CD4-positive, alpha-beta T cell (primary cell): ENCODE data around the gene RXRG. TPM values are rescaled to one million over a fixed set of nuclear protein-coding genes. Genes with fewer than 3 reads are reported as not detected.

Source experiments
- ATAC-seq: fragments of 200-7000 bp; cut with Tn5 transposase; one replicate; pipeline ENCODE4 v1.10.0; 2022; ENCODE audit warnings: mild to moderate bottlenecking; ENCODE audit not compliant: poor library complexity
- CTCF ChIA-PET: fragments of 350-600 bp; sonication (Branson Sonifier 250); formaldehyde crosslinking; loops from one replicate; lab custom pipeline; 2021; ENCODE audit warnings: antibody characterized with exemption, inconsistent platforms; lab: Charles Lee
- POLR2A ChIA-PET: fragments of 350-600 bp; sonication (Branson Sonifier 250); formaldehyde crosslinking; loops from one replicate; lab custom pipeline; 2021; ENCODE audit warnings: antibody characterized with exemption, inconsistent platforms; lab: Charles Lee
- DNase-seq, 14 experiments: peaks; one replicate each; pipeline ENCODE4 v3.0.0-alpha.2; 2013 to 2020; ENCODE audit warnings: mixed read lengths in 2 of 14
- H3K27ac ChIP-seq, 2 donors: one replicate each; pipeline versions ENCODE4 v1.5.1 to v1.7.0; 2013; ENCODE audit warnings: low read length in 2 of 2, low read depth in 1 of 2, mild to moderate bottlenecking in 1 of 2
- H3K27me3 ChIP-seq, 2 experiments: 1 replicate in 1 of 2; 2 replicates in 1 of 2; pipeline versions ENCODE4 v1.6.1 to v1.7.0; 2013; ENCODE audit warnings: low read length in 2 of 2, control low read depth in 1 of 2, mild to moderate bottlenecking in 1 of 2, moderate library complexity in 1 of 2; ENCODE audit not compliant: insufficient read depth in 2 of 2, control insufficient read depth in 1 of 2
- H3K36me3 ChIP-seq: one replicate; pipeline ENCODE4 v1.6.1; 2013; ENCODE audit warnings: low read length, control low read depth; ENCODE audit not compliant: insufficient read depth
- H3K4me1 ChIP-seq: one replicate; pipeline ENCODE4 v1.6.1; 2013; ENCODE audit warnings: low read length, control low read depth; ENCODE audit not compliant: insufficient read depth
- H3K4me3 ChIP-seq: one replicate; pipeline ENCODE4 v1.5.1; 2013; ENCODE audit warnings: mild to moderate bottlenecking, low read length, moderate library complexity
- H3K9me3 ChIP-seq, 2 experiments: 1 replicate in 1 of 2; 2 replicates in 1 of 2; pipeline versions ENCODE4 v1.6.1 to v1.7.0; 2013; ENCODE audit warnings: low read length in 2 of 2, mild to moderate bottlenecking in 2 of 2, control low read depth in 1 of 2, moderate library complexity in 1 of 2; ENCODE audit not compliant: control insufficient read depth in 1 of 2, insufficient read depth in 1 of 2
- H3K27ac Mint-ChIP-seq: one replicate; pipeline ENCODE4 v1.8.0; 2020; ENCODE audit warnings: mixed read lengths
- H3K27me3 Mint-ChIP-seq: one replicate; pipeline ENCODE4 v1.8.0; 2021; ENCODE audit warnings: mixed read lengths
- H3K36me3 Mint-ChIP-seq: one replicate; pipeline ENCODE4 v1.8.0; 2021; ENCODE audit warnings: low read depth, mixed read lengths
- H3K4me1 Mint-ChIP-seq: one replicate; pipeline ENCODE4 v1.8.0; 2021; ENCODE audit warnings: low read depth, mixed read lengths
- H3K4me3 Mint-ChIP-seq: one replicate; pipeline ENCODE4 v1.8.0; 2020; ENCODE audit warnings: mild to moderate bottlenecking, mixed read lengths
- H3K9me3 Mint-ChIP-seq: one replicate; pipeline ENCODE4 v1.8.0; 2020; ENCODE audit warnings: mixed read lengths
- CTCF ChIP-seq: fragments of 200-600 bp; IDR thresholded peaks from one replicate; pipeline ENCODE4 v1.8.0; 2022; ENCODE audit warnings: antibody characterized with exemption, mild to moderate bottlenecking
- intact Hi-C, 2 experiments: fragments of 100-400 bp; cut with DNase I in 1 of 2; cut with micrococcal nuclease in 1 of 2; formaldehyde crosslinking; loops; one replicate each; pipeline versions ENCODE4 v1.15.1 to v1.9.0; 2023 to 2025; cut with DNase I, micrococcal nuclease
- polyA plus RNA-seq, 2 donors: library from polyadenylated mRNA; unstranded; fragments of 120-200 nt; gene quantifications; one replicate each; pipeline ENCODE4 v1.2.1, GENCODE V29; 2013
- total RNA-seq, 174 experiments: library from RNA in 2 of 174; stranded (reverse) in 2 of 174; gene quantifications; one replicate each; pipeline ENCODE4 v1.2.3 and lab custom pipeline; 2021 to 2026

Gene RXRG
- total RNA-seq (not detected), total RNA-seq (lab: John Stamatoyannopoulos, UW) (0 to 0.15 (median 0) reads per million in 172 experiments)
- polyA plus RNA-seq (2013, experiment 1 of 2) = not detected
- polyA plus RNA-seq (2013, experiment 2 of 2) = 0.86 TPM

- peaks cover 17% of the 10 kb centered on the region for H3K4me1 ChIP-seq
- no peak within 1 kb of the TSS for H3K4me3 Mint-ChIP-seq
- POLR2A ChIA-PET = interaction anchor here (0.6 kb wide), 1 partner anchor 175 kb away, joined by 3 read pairs; no protein-coding TSS in a partner anchor
Measured at GRCh38 chr1:165444897-165445370, at the start of gene RXRG. RXRG (minus strand) TSS chr1:165445126; CDS start chr1:165444893, 233 bp downstream.

GRCh38 chr1:165492845-165493373 lies 48.0 kb upstream of the RXRG start:
- H3K4me1 ChIP-seq = no peaks in the 10 kb centered on the region
- H3K9me3 ChIP-seq = no peaks in the 10 kb centered on the region
- H3K27me3 Mint-ChIP-seq = peaks cover 34% of the 10 kb centered on the region
- POLR2A ChIA-PET = no interaction called here
- no peak overlapping the region for H3K27ac ChIP-seq
- CTCF ChIA-PET = no interaction called here
- no peak for ATAC-seq
- H3K4me3 Mint-ChIP-seq = no peak overlapping the region
- intact Hi-C loops = no loop called here
- TF ChIP-seq CTCF = no peak
- no peaks in the 10 kb centered on the region for H3K9me3 Mint-ChIP-seq
- H3K4me3 ChIP-seq = no peak overlapping the region
- H3K4me1 Mint-ChIP-seq = no peaks in the 10 kb centered on the region
- no peak overlapping the region for H3K27ac Mint-ChIP-seq
- H3K36me3 ChIP-seq = no peaks in the 10 kb centered on the region
- DNase-seq = no peak
- H3K36me3 Mint-ChIP-seq = no peaks in the 10 kb centered on the region
- H3K27me3 ChIP-seq = no peaks in the 10 kb centered on the region

More at GRCh38 chr1:165444897-165445370, at the start of gene RXRG:
- peaks cover 51 to 61% of the 10 kb centered on the region in 2 experiments for H3K27me3 ChIP-seq
- DNase-seq (peak in 5 of 14 experiments; percentile 6 to 37 (median 20)), ATAC-seq (peak; percentile 39)
- no peak within 1 kb of the TSS for H3K27ac ChIP-seq
- CTCF ChIA-PET = no interaction called here
- no peaks in the 10 kb centered on the region for H3K36me3 ChIP-seq
- intact Hi-C loops = no loop called here
- H3K36me3 Mint-ChIP-seq = no peaks in the 10 kb centered on the region
- no peak for TF ChIP-seq CTCF
- H3K4me3 ChIP-seq = peak within 1 kb of the TSS; percentile 19
- H3K27me3 Mint-ChIP-seq = peaks cover 21% of the 10 kb centered on the region
- no peak within 1 kb of the TSS for H3K27ac Mint-ChIP-seq
- no peaks in the 10 kb centered on the region for H3K9me3 Mint-ChIP-seq
- no peaks in the 10 kb centered on the region for H3K9me3 ChIP-seq
- no peaks in the 10 kb centered on the region for H3K4me1 Mint-ChIP-seq

GRCh38 chr1:165490175-165490574 lies 45.2 kb upstream of the RXRG start:
- Mint-ChIP-seq H3K9me3 (no peaks in the 10 kb centered on the region), H3K4me1 (no peaks in the 10 kb centered on the region), H3K27me3 (peaks cover 46% of the 10 kb centered on the region), H3K4me3 (no peak overlapping the region), H3K27ac (no peak overlapping the region), H3K36me3 (no peaks in the 10 kb centered on the region)
- Histone ChIP-seq H3K36me3 (no peaks in the 10 kb centered on the region), H3K27me3 (no peaks in the 10 kb centered on the region), H3K4me3 (no peak overlapping the region), H3K4me1 (no peaks in the 10 kb centered on the region), H3K27ac (no peak overlapping the region), H3K9me3 (no peaks in the 10 kb centered on the region)
- ATAC-seq (no peak), DNase-seq (no peak)
- CTCF ChIA-PET = no interaction called here
- POLR2A ChIA-PET = interaction anchor here (0.8 kb wide), 1 partner anchor 16 kb away, joined by 3 read pairs; no protein-coding TSS in a partner anchor
- intact Hi-C loops = no loop called here
- TF ChIP-seq CTCF = no peak
